Activated CD8-positive, alpha-beta T cell treated with anti-CD3 and anti-CD28 coated beads for 36 hours (primary cell): ENCODE data around the gene IDI1. TPM values are rescaled to one million over a fixed set of nuclear protein-coding genes. Genes with fewer than 3 reads are reported as not detected.

Experiments used
- ATAC-seq: fragments of 200-7000 bp; cut with Tn5 transposase; one replicate; pipeline ENCODE4 v1.10.0; 2021; ENCODE audit warnings: mild to moderate bottlenecking, moderate library complexity
- CTCF ChIA-PET: fragments of 350-600 bp; sonication (Branson Sonifier 250); formaldehyde crosslinking; loops from one replicate; lab custom pipeline; 2021; ENCODE audit warnings: antibody characterized with exemption; lab: Charles Lee
- POLR2A ChIA-PET: fragments of 350-600 bp; sonication (Branson Sonifier 250); formaldehyde crosslinking; loops from one replicate; lab custom pipeline; 2021; ENCODE audit warnings: antibody characterized with exemption; lab: Charles Lee
- DNase-seq: peaks from one replicate; pipeline ENCODE4 v3.0.0-alpha.2; 2020
- H3K27ac Mint-ChIP-seq: one replicate; pipeline ENCODE4 v1.8.0; 2021; ENCODE audit warnings: mild to moderate bottlenecking, mixed read lengths
- H3K27me3 Mint-ChIP-seq: one replicate; pipeline ENCODE4 v1.8.0; 2021; ENCODE audit warnings: mixed read lengths
- H3K36me3 Mint-ChIP-seq: one replicate; pipeline ENCODE4 v1.8.0; 2021; ENCODE audit warnings: low read depth, mixed read lengths
- H3K4me1 Mint-ChIP-seq: one replicate; pipeline ENCODE4 v1.8.0; 2021; ENCODE audit warnings: low read depth, mixed read lengths
- H3K4me3 Mint-ChIP-seq: one replicate; pipeline ENCODE4 v1.8.0; 2021; ENCODE audit warnings: mild to moderate bottlenecking, moderate library complexity, mixed read lengths
- H3K9me3 Mint-ChIP-seq: one replicate; pipeline ENCODE4 v1.8.0; 2021; ENCODE audit warnings: mixed read lengths
- CTCF ChIP-seq: fragments of 200-600 bp; IDR thresholded peaks from one replicate; pipeline ENCODE4 v1.8.0; 2022; ENCODE audit warnings: antibody characterized with exemption, mild to moderate bottlenecking
- intact Hi-C: fragments of 100-400 bp; cut with micrococcal nuclease; formaldehyde crosslinking; loops from one replicate; pipeline ENCODE4 v1.10.0; 2022
- total RNA-seq, 2 experiments: library from RNA; stranded (reverse); gene quantifications; one replicate each; pipeline ENCODE4 v1.2.3, GENCODE V29; 2021

Gene IDI1
- total RNA-seq, 2 experiments from 2014 or later: 67.7 to 69.5 TPM

- Mint-ChIP-seq H3K27me3 (no peaks in the 10 kb centered on the region), H3K4me3 (peak overlapping the region; percentile 98), H3K27ac (peak overlapping the region; percentile 74), H3K9me3 (no peaks in the 10 kb centered on the region), H3K36me3 (peaks cover 50% of the 10 kb centered on the region), H3K4me1 (peaks cover 62% of the 10 kb centered on the region)
- ChIA-PET POLR2A (interaction anchor here (1.0 to 3.5 kb wide), 3 partner anchors 9 to 63 kb away, joined by 4 to 24 read pairs (median 15); partner anchors contain the start of gene GTPBP4), CTCF (interaction anchor here (1.3 to 1.8 kb wide), 2 partner anchors 22 to 24 kb away, joined by 3 to 5 read pairs; no protein-coding TSS in a partner anchor)
- ATAC-seq: no peak
- TF ChIP-seq CTCF: no peak
- DNase-seq: peak; percentile 64
- intact Hi-C loops: loop anchor here (5.0 kb wide), 2 partner anchors 63 to 118 kb away; partner anchors contain the start of genes GTPBP4 and LARP4B
Measured at GRCh38 chr10:1050554-1050953, 1.6 kb upstream of the IDI1 start.

DNA sequence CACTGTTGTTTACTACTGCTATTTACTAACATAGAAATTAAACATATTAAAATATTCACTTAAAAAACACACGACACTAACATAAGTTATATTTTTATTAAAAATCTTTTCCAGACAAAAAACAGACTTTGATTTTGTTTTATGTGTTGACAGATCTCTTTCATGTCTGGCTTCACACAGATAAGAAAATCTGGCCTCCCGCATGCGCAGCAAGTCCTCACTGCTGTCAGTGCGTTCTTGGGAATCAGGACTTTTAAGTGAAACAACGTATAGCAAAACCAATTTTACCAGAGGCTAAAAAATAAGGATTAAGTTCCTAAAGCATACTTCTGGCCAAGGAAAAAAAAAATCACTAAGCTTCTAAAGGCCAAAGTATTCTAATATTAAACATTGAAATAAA is 1.2 kb upstream of the IDI1 start:
- ChIA-PET POLR2A (interaction anchor here (1.0 to 3.5 kb wide), 6 partner anchors 8 to 119 kb away, joined by 3 to 24 read pairs (median 11); partner anchors contain the start of genes GTPBP4 and LARP4B), CTCF (interaction anchor here (1.3 to 1.8 kb wide), 2 partner anchors 23 to 24 kb away, joined by 3 to 5 read pairs; no protein-coding TSS in a partner anchor)
- Mint-ChIP-seq H3K27ac (peak overlapping the region; percentile 96), H3K27me3 (no peaks in the 10 kb centered on the region), H3K9me3 (no peaks in the 10 kb centered on the region), H3K4me3 (peak overlapping the region; percentile 98), H3K36me3 (peaks cover 54% of the 10 kb centered on the region), H3K4me1 (peaks cover 63% of the 10 kb centered on the region)
- intact Hi-C loops: loop anchor here (5.0 kb wide), 2 partner anchors 63 to 118 kb away; partner anchors contain the start of genes GTPBP4 and LARP4B
- TF ChIP-seq CTCF: no peak
- ATAC-seq (no peak), DNase-seq (peak; percentile 39)

DNA sequence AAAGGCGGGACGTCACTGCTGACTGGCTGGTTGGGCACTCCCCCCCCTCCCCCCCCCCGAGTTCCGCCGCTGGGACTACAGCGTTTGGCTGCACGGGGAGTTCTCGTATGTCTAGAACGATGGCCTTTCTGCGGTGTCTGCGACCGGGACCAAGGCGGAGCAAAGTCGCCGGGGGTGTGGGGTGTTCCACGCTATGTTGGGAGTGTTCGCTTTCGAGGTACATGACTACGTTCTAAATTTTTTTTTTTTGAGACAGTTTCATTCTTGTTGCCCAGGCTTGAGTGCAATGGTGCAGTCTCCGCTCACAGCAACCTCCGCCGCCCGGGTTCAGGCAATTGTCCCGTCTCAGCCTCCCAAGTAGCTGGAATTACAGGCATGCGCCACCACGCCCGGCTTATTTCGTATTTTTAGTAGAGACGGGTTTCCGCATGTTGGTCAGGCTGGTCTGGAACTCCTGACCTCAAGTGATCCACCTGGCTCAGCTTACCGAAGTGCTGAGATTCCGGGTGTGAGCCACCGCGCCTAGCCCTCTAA is 573 bp upstream of the IDI1 start:
- Mint-ChIP-seq H3K4me3 (peak overlapping the region; percentile 98), H3K36me3 (peaks cover 57% of the 10 kb centered on the region), H3K4me1 (peaks cover 63% of the 10 kb centered on the region), H3K9me3 (no peaks in the 10 kb centered on the region), H3K27me3 (no peaks in the 10 kb centered on the region), H3K27ac (peak overlapping the region; percentile 96)
- ChIA-PET POLR2A (interaction anchor here (0.7 to 3.5 kb wide), 10 partner anchors 8 to 120 kb away, joined by 3 to 24 read pairs (median 4); partner anchors contain the start of genes GTPBP4 and LARP4B), CTCF (interaction anchor here (0.6 to 1.8 kb wide), 5 partner anchors 10 to 337 kb away, joined by 3 to 5 read pairs (median 3); partner anchors contain the start of gene GTPBP4)
- DNase-seq (no peak), ATAC-seq (no peak)
- TF ChIP-seq CTCF: no peak
- intact Hi-C loops: no loop called here

- Mint-ChIP-seq H3K27me3 (no peaks in the 10 kb centered on the region), H3K4me1 (peaks cover 64% of the 10 kb centered on the region), H3K36me3 (peaks cover 63% of the 10 kb centered on the region), H3K27ac (peak overlapping the region; percentile 96), H3K4me3 (peak overlapping the region; percentile 98), H3K9me3 (no peaks in the 10 kb centered on the region)
- TF ChIP-seq CTCF: no peak
- DNase-seq (peak; percentile 65), ATAC-seq (peak; percentile 3)
- ChIA-PET CTCF (no interaction called here), POLR2A (interaction anchor here (0.7 to 3.5 kb wide), 12 partner anchors 9 to 118 kb away, joined by 3 to 24 read pairs (median 3); partner anchors contain the start of gene GTPBP4)
- intact Hi-C loops: no loop called here
Measured at GRCh38 chr10:1048349-1048731, 579 bp downstream of the IDI1 start.

- intact Hi-C loops: no loop called here
- no peak for ATAC-seq
- peaks cover 63% of the 10 kb centered on the region for H3K36me3 Mint-ChIP-seq
- H3K4me3 Mint-ChIP-seq: peak overlapping the region; percentile 98
- DNase-seq: peak; percentile 36
- peak overlapping the region; percentile 96 for H3K27ac Mint-ChIP-seq
- H3K9me3 Mint-ChIP-seq: no peaks in the 10 kb centered on the region
- TF ChIP-seq CTCF: no peak
- ChIA-PET POLR2A (interaction anchor here (0.7 to 3.5 kb wide), 10 partner anchors 10 to 111 kb away, joined by 3 to 24 read pairs (median 3); partner anchors contain the start of gene GTPBP4), CTCF (no interaction called here)
- peaks cover 65% of the 10 kb centered on the region for H3K4me1 Mint-ChIP-seq
- no peaks in the 10 kb centered on the region for H3K27me3 Mint-ChIP-seq
Measured at GRCh38 chr10:1047937-1048336, 982 bp downstream of the IDI1 start.
